Measurements from ENCODE around the gene AXIN1.

DNA sequence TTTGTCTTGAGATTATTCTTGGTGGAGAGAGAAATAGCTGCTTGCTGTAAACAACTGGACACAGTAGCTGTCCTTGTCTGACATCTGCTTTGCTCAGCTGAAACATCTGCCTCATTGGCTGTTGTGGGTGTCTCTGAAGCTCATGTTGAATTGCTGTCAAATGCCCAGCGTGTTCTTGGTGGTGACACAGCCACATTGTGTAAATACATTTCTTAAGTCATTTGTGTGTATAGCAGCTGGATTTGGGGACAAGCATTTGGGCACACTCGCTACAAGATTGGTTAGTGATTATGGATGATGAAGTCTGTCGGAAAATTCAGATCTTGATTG, 112.6 kb downstream of the AXIN1 start:
- TF ChIP-seq, protein P1, sequence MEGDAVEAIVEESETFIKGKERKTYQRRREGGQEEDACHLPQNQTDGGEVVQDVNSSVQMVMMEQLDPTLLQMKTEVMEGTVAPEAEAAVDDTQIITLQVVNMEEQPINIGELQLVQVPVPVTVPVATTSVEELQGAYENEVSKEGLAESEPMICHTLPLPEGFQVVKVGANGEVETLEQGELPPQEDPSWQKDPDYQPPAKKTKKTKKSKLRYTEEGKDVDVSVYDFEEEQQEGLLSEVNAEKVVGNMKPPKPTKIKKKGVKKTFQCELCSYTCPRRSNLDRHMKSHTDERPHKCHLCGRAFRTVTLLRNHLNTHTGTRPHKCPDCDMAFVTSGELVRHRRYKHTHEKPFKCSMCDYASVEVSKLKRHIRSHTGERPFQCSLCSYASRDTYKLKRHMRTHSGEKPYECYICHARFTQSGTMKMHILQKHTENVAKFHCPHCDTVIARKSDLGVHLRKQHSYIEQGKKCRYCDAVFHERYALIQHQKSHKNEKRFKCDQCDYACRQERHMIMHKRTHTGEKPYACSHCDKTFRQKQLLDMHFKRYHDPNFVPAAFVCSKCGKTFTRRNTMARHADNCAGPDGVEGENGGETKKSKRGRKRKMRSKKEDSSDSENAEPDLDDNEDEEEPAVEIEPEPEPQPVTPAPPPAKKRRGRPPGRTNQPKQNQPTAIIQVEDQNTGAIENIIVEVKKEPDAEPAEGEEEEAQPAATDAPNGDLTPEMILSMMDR (conservative IDR thresholded peaks at IDR 0.05; ENCODE audit: low read depth, low read length): no peak
- TF ChIP-seq EZH2 (IDR thresholded peaks at IDR 0.05; ENCODE audit: borderline replicate concordance, low read depth, low read length, poor library complexity, severe bottlenecking): no peak
